ENCODE data around the gene MFN2. TPM values are rescaled to one million over a fixed set of nuclear protein-coding genes. Genes with fewer than 3 reads are reported as not detected.
A peak's percentile ranks its signal among the peaks of the same experiment; 100 is the strongest.

The MFN2 gene
- total RNA-seq, 1 experiment from 2014 or later: 104 TPM

DNA sequence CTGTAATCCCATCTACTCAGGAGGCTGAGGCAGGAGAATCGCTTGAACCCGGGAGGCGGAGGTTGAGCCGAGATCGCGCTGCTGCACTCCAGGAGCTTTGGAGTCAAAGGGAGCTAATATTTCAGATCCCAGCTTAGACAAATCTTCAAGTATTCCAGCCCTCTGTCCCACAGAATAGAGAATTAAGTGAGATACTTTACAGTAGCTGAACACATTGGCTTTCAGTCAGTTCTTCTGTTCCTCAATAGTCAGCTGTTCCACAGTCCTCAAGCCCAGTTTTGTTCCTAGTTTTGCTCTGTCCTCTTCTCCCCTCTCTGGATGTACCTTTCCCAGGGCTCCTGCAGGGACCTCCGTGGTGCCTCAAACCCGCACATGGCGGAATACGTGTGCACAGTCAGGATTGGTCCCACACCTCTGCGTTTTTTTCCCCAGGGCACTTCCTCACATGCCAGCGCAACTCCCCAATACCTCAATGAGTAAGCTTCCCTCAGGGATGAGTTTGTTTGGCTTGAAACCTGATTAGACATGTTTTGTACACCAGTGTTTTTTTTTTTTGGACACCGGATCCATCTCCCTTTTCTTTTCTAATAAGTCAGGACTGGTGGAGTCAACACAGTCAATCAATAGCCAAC is 1.2 kb downstream of the MFN2 start:
- ATAC-seq: no peak

GRCh38 chr1:11982010-11982392 is 1.8 kb downstream of the MFN2 start:
- POLR2A ChIA-PET: interaction anchor here (0.9 to 1.0 kb wide), 2 partner anchors 10 to 72 kb away, joined by 3 to 5 read pairs; no protein-coding TSS in a partner anchor
- Histone ChIP-seq H3K27me3 (ENCODE audit: control insufficient read depth, insufficient read depth, low read length) (no peaks in the 10 kb centered on the region), H3K36me3 (ENCODE audit: control insufficient read depth, insufficient read depth, low read length) (peaks cover 11% of the 10 kb centered on the region), H3K27ac (ENCODE audit: low read length) (peak overlapping the region; percentile 53), H3K4me1 (ENCODE audit: control insufficient read depth, insufficient read depth, low read length) (peaks cover 26% of the 10 kb centered on the region), H3K4me3 (ENCODE audit: low read depth in 2 of 2, low read length in 2 of 2) (peak overlapping the region in 1 of 2 experiments; percentile 99; a peak in 1 of 4 replicates), H3K9me3 (ENCODE audit: control insufficient read depth, insufficient read depth, low read depth, low read length) (no peaks in the 10 kb centered on the region)
- ATAC-seq (peak; percentile 31; the same call in 1 of the 2 replicates), DNase-seq (ENCODE audit: low read depth, low spot score) (no peak)
- in situ Hi-C loops (cut with HindIII; ENCODE audit: low pct_unique_long_range_greater_than_20kb, low sequenced_read_pairs): no loop called here
- intact Hi-C loops (cut with micrococcal nuclease; ENCODE audit: unreplicated experiment): no loop called here
- CTCF ChIA-PET: interaction anchor here (0.7 to 1.7 kb wide), 2 partner anchors 74 to 96 kb away, joined by 5 read pairs; no protein-coding TSS in a partner anchor
- no TSS peak for BruUV-seq (replicated peaks)
- TF ChIP-seq, protein P1, sequence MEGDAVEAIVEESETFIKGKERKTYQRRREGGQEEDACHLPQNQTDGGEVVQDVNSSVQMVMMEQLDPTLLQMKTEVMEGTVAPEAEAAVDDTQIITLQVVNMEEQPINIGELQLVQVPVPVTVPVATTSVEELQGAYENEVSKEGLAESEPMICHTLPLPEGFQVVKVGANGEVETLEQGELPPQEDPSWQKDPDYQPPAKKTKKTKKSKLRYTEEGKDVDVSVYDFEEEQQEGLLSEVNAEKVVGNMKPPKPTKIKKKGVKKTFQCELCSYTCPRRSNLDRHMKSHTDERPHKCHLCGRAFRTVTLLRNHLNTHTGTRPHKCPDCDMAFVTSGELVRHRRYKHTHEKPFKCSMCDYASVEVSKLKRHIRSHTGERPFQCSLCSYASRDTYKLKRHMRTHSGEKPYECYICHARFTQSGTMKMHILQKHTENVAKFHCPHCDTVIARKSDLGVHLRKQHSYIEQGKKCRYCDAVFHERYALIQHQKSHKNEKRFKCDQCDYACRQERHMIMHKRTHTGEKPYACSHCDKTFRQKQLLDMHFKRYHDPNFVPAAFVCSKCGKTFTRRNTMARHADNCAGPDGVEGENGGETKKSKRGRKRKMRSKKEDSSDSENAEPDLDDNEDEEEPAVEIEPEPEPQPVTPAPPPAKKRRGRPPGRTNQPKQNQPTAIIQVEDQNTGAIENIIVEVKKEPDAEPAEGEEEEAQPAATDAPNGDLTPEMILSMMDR (IDR thresholded peaks at IDR 0.05): no peak; the same call in 1 of the 2 replicates
- no peak for TF ChIP-seq POLR2AphosphoS5 (IDR thresholded peaks at IDR 0.05; ENCODE audit: low read depth, low read length)
- no peak for TF ChIP-seq TCF7L2 (IDR thresholded peaks at IDR 0.05; ENCODE audit: low read depth, low read length)
- TF ChIP-seq SIN3A (IDR thresholded peaks at IDR 0.05; ENCODE audit: borderline replicate concordance, insufficient read depth, low read depth, low read length): no peak
- TF ChIP-seq REST (IDR thresholded peaks at IDR 0.05; ENCODE audit: insufficient read depth in 1 of 2, low read depth in 2 of 2, low read length in 1 of 2): no peak

More for the DNA sequence above, 1.2 kb downstream of the MFN2 start:
- Histone ChIP-seq H3K9me3 (ENCODE audit: control insufficient read depth, insufficient read depth, low read depth, low read length) (no peaks in the 10 kb centered on the region), H3K36me3 (ENCODE audit: control insufficient read depth, insufficient read depth, low read length) (peaks cover 11% of the 10 kb centered on the region), H3K4me3 (ENCODE audit: low read depth in 2 of 2, low read length in 2 of 2) (peak overlapping the region; percentile 98 to 99), H3K4me1 (ENCODE audit: control insufficient read depth, insufficient read depth, low read length) (peaks cover 26% of the 10 kb centered on the region), H3K27ac (ENCODE audit: low read length) (peak overlapping the region; percentile 90), H3K27me3 (ENCODE audit: control insufficient read depth, insufficient read depth, low read length) (no peaks in the 10 kb centered on the region)
- no TSS peak for BruUV-seq (replicated peaks)
- no peak for DNase-seq (ENCODE audit: low read depth, low spot score)
- intact Hi-C loops (cut with micrococcal nuclease; ENCODE audit: unreplicated experiment) (no loop called here), in situ Hi-C loops (cut with HindIII; ENCODE audit: low pct_unique_long_range_greater_than_20kb, low sequenced_read_pairs) (no loop called here)
- CTCF ChIA-PET: interaction anchor here (0.7 to 1.7 kb wide), 2 partner anchors 73 to 97 kb away, joined by 5 read pairs; no protein-coding TSS in a partner anchor
- TF ChIP-seq, protein P1 (IDR thresholded peaks at IDR 0.05): no peak
- TF ChIP-seq TCF7L2 (IDR thresholded peaks at IDR 0.05; ENCODE audit: low read depth, low read length) (no peak), POLR2AphosphoS5 (IDR thresholded peaks at IDR 0.05; ENCODE audit: low read depth, low read length) (no peak), REST (IDR thresholded peaks at IDR 0.05; ENCODE audit: insufficient read depth in 1 of 2, low read depth in 2 of 2, low read length in 1 of 2) (no peak), SIN3A (IDR thresholded peaks at IDR 0.05; ENCODE audit: borderline replicate concordance, insufficient read depth, low read depth, low read length) (no peak)
- POLR2A ChIA-PET: interaction anchor here (0.9 to 1.9 kb wide), 4 partner anchors 10 to 73 kb away, joined by 3 to 23 read pairs (median 5); no protein-coding TSS in a partner anchor
